ENCODE measurements around the gene GNRH2. TPM values are rescaled to one million over a fixed set of nuclear protein-coding genes. Genes with fewer than 3 reads are reported as not detected.
A peak's percentile ranks its signal among the peaks of the same experiment; 100 is the strongest.
"Not testable (repeated sequence)": the region's sequence is repeated elsewhere in the genome, so short reads cannot be mapped to it uniquely, and the experiment has no call there.

The GNRH2 gene
- total RNA-seq, 1 donor from 2014 or later = not detected

DNA sequence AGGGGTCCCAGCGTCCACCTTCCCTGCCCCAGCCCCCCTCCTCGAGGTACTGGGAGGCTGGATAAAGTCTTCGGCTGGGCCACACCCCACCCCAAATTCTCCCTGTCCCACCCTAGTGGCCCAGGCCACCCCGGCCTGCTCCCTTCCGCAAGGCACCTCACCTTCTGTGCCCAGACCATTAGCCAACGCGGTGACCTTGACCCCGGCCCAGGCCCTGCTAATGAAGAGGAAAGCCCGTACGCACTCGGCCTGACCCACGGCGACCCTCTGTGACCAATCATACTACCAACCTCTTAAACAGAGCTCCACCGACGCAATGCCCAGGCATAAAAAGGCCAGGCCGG is 27.8 kb downstream of the GNRH2 start:
- DNase-seq = no peak
- Histone ChIP-seq H3K4me1 (peaks cover 17% of the 10 kb centered on the region), H3K27ac (replicated peaks) (no peak overlapping the region), H3K36me3 (no peaks in the 10 kb centered on the region), H3K9me3 (replicated peaks) (no peaks in the 10 kb centered on the region), H3K4me3 (peak overlapping the region; percentile 72), H3K27me3 (ENCODE audit: low read depth) (peaks cover 45% of the 10 kb centered on the region)
- intact Hi-C loops (cut with micrococcal nuclease) = no loop called here
- TF ChIP-seq, protein P1, sequence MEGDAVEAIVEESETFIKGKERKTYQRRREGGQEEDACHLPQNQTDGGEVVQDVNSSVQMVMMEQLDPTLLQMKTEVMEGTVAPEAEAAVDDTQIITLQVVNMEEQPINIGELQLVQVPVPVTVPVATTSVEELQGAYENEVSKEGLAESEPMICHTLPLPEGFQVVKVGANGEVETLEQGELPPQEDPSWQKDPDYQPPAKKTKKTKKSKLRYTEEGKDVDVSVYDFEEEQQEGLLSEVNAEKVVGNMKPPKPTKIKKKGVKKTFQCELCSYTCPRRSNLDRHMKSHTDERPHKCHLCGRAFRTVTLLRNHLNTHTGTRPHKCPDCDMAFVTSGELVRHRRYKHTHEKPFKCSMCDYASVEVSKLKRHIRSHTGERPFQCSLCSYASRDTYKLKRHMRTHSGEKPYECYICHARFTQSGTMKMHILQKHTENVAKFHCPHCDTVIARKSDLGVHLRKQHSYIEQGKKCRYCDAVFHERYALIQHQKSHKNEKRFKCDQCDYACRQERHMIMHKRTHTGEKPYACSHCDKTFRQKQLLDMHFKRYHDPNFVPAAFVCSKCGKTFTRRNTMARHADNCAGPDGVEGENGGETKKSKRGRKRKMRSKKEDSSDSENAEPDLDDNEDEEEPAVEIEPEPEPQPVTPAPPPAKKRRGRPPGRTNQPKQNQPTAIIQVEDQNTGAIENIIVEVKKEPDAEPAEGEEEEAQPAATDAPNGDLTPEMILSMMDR (IDR thresholded peaks at IDR 0.05; ENCODE audit: borderline replicate concordance) = no peak

DNA sequence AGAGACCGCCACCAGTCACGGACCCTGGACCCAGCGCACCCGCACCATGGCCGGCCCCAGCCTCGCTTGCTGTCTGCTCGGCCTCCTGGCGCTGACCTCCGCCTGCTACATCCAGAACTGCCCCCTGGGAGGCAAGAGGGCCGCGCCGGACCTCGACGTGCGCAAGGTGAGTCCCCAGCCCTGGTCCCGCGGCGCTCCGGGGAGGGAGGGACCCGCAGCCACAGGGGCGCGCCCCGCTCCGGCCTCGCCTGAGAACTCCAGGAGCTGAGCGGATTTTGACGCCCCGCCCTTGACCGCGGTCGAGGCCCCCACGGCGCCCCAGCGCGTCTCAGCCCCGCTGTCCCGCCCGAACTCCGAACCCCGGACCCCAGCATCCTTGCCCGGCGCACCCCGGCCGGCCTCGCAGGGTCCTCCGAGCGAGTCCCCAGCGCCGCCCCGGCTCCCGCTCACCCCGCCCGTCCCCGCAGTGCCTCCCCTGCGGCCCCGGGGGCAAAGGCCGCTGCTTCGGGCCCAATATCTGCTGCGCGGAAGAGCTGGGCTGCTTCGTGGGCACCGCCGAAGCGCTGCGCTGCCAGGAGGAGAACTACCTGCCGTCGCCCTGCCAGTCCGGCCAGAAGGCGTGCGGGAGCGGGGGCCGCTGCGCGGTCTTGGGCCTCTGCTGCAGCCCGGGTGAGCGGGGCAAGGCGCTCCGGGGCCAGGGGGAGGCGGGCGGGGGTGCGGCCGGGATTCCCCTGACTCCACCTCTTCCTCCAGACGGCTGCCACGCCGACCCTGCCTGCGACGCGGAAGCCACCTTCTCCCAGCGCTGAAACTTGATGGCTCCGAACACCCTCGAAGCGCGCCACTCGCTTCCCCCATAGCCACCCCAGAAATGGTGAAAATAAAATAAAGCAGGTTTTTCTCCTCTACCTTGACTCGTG is 28.4 kb downstream of the GNRH2 start, which contains the start of gene OXT:
TSS of gene OXT (plus strand) at position 11 of the 920 bp plus-strand sequence. CDS start at position 47, 36 bp downstream.
- no peaks in the 10 kb centered on the region for H3K36me3 ChIP-seq
- intact Hi-C loops (cut with micrococcal nuclease) = no loop called here
- H3K27me3 ChIP-seq (ENCODE audit: low read depth) = peaks cover 51% of the 10 kb centered on the region
- H3K4me1 ChIP-seq = peaks cover 17% of the 10 kb centered on the region
- H3K9me3 ChIP-seq (replicated peaks) = no peaks in the 10 kb centered on the region
- peak; percentile 56 for DNase-seq
- H3K4me3 ChIP-seq = peak within 1 kb of the TSS; percentile 72
- no peak within 1 kb of the TSS for H3K27ac ChIP-seq (replicated peaks)
- TF ChIP-seq, protein P1 (IDR thresholded peaks at IDR 0.05; ENCODE audit: borderline replicate concordance) = no peak

DNA sequence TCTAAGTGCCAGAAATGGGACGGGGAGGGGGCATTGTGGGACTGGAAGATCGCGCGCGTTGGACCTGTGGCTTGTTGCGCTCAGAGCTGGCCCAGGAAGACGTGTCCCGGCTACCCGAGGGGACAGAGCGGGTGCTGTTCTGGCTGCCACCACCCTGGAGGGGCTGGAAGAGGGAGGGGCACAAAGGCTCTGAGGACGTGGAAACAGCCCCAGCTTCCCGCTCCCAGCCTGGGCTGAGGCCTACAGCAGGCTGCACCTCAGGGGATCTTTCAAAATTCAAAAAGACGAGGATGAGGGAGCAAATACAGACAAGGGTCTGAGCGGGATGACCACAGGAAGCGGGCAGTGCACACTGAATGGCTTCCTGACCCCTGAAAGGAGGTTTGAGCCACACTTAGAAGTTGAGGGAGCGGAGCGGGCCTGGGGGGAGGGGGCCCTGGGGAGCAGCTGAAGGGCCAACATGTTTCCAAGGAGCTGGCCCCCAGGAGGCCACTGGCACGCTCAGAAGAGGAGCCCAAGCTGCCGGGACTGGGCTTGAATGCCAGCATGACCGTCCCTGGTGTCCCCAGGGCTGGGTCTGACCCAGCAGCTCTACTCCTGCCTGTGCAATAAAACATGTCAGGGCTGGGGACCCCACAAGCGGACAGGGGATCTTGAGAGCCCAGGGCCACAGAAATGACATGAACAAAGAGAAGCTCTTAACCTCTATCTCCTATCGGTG is 29.3 kb downstream of the GNRH2 start:
- no peaks in the 10 kb centered on the region for H3K36me3 ChIP-seq
- H3K4me3 ChIP-seq = peak overlapping the region; percentile 72
- intact Hi-C loops (cut with micrococcal nuclease) = no loop called here
- no peaks in the 10 kb centered on the region for H3K9me3 ChIP-seq (replicated peaks)
- no peak for DNase-seq
- H3K27me3 ChIP-seq (ENCODE audit: low read depth) = peaks cover 52% of the 10 kb centered on the region
- H3K27ac ChIP-seq (replicated peaks) = no peak overlapping the region
- peaks cover 17% of the 10 kb centered on the region for H3K4me1 ChIP-seq
- TF ChIP-seq, protein P1 (IDR thresholded peaks at IDR 0.05; ENCODE audit: borderline replicate concordance) = no peak

DNA sequence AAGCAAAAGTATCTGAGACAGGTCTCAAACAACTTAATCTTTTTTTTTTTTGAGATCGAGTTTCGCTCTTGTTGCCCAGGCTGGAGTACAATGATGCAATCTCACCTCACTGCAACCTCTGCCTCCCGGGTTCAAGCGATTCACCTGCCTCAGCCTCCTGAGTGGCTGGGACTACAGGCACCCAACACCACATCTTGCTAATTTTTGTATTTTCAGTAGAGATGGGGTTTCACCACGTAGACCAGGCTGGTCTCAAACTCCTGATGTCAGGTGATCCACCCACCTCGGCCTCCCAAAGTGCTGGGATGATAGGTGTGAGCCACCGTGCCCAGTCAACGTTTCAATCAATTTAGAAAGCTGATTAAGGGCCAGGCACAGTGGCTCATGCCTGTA is 29.8 kb downstream of the GNRH2 start:
- intact Hi-C loops (cut with micrococcal nuclease); H3K27ac ChIP-seq (replicated peaks); H3K36me3 ChIP-seq; H3K9me3 ChIP-seq (replicated peaks); DNase-seq; H3K4me3 ChIP-seq: not testable (repeated sequence)
- peaks cover 17% of the 10 kb centered on the region for H3K4me1 ChIP-seq
- peaks cover 52% of the 10 kb centered on the region for H3K27me3 ChIP-seq (ENCODE audit: low read depth)

DNA sequence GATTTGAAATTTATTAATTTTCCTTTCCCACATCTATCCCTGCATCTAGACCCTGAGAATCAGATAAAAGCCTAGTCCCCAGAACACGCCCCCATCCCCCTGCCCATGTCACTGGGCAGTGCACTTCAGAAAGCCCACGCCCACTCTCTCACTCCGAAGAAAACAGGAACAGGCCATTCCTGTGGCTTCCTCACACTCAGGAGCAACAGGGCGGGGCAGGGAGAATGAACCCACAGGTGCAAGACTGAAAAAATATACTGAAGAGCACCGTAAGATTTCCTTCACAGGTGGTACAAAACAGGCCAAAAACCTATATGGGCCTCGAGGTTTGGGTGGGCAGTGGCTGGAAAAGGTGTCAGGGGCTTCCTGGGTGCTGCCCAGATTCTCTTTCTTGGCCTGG is 31.4 kb downstream of the GNRH2 start:
- Histone ChIP-seq H3K36me3 (no peaks in the 10 kb centered on the region), H3K27ac (replicated peaks) (no peak overlapping the region), H3K9me3 (replicated peaks) (no peaks in the 10 kb centered on the region), H3K4me1 (peaks cover 17% of the 10 kb centered on the region), H3K4me3 (no peak overlapping the region), H3K27me3 (ENCODE audit: low read depth) (peaks cover 57% of the 10 kb centered on the region)
- TF ChIP-seq, protein P1 (IDR thresholded peaks at IDR 0.05; ENCODE audit: borderline replicate concordance) = no peak
- no peak for DNase-seq
- intact Hi-C loops (cut with micrococcal nuclease) = no loop called here

DNA sequence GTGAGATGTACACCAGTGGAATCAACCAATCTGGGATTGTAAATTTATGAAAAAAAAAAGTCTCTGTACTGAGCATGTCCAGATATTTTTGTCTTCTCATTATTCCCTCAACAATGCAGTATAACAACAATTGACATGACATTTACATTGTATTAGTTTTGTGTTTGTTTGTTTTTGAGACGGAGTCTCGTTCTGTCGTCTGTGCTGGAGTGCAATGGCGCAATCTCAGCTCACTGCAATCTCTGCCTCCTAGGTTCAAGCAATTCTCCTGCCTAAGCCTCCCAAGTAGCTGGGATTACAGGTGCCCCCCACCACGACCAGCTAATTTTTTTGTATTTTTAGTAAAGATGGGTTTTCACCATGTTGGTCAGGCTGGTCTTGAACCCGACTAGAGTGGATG is 31.9 kb downstream of the GNRH2 start:
- DNase-seq; intact Hi-C loops (cut with micrococcal nuclease); H3K4me3 ChIP-seq; H3K36me3 ChIP-seq; H3K9me3 ChIP-seq (replicated peaks); H3K27ac ChIP-seq (replicated peaks): not testable (repeated sequence)
- peaks cover 17% of the 10 kb centered on the region for H3K4me1 ChIP-seq
- peaks cover 59% of the 10 kb centered on the region for H3K27me3 ChIP-seq (ENCODE audit: low read depth)
